ENCODE results near the gene FOXF1. TPM values are rescaled to one million over a fixed set of nuclear protein-coding genes. Genes with fewer than 3 reads are reported as not detected.

The FOXF1 gene
- total RNA-seq, 2 donors from 2014 or later, result not detected

DNA sequence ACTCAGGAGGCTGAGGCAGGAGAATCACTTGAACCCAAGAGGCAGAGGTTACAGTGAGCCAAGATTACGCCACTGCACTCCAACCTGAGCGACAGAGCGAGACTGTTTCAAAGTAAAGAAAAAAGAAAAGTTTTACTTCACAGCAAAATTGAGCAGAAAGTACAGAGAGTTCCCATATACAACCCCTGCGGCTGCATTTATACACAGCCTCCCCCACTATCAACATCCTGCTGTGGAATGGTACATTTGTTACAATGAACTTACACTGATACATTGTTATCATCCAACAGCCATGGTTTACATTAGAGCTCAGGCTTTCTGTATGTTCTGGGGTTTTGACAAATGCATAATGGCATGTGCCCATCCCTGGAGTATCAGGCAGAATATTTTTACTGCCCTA is 47.3 kb downstream of the FOXF1 start:
- Histone ChIP-seq H3K27me3 (ENCODE audit: control insufficient read depth, insufficient read depth, low read length, poor library complexity, severe bottlenecking) (peaks cover 15% of the 10 kb centered on the region), H3K36me3 (ENCODE audit: control insufficient read depth, insufficient read depth, low read length) (peaks cover 5% of the 10 kb centered on the region), H3K4me1 (ENCODE audit: control insufficient read depth, insufficient read depth, low read length) (no peaks in the 10 kb centered on the region), H3K4me3 (ENCODE audit: low read length) (no peak overlapping the region), H3K9me3 (ENCODE audit: control insufficient read depth, low read length) (no peaks in the 10 kb centered on the region), H3K9ac (ENCODE audit: extremely low read depth, low read length, poor library complexity, severe bottlenecking) (no peak overlapping the region), H3K27ac (ENCODE audit: low read depth, low read length) (no peak overlapping the region)
- Mint-ChIP-seq H3K36me3 (ENCODE audit: low read depth) (peaks cover under 1% of the 10 kb centered on the region), H3K9me3 (no peaks in the 10 kb centered on the region), H3K4me3 (no peak overlapping the region), H3K27ac (no peak overlapping the region), H3K27me3 (ENCODE audit: insufficient read depth) (peaks cover 12% of the 10 kb centered on the region), H3K4me1 (no peaks in the 10 kb centered on the region)
- 90 to 100% methylated on average over 4 of the region's 4 CpGs for WGBS, 2 experiments (ENCODE audit: insufficient coverage in 1 of 2, insufficient read length in 1 of 2)
- no peak for DNase-seq
- TF ChIP-seq, protein P1, sequence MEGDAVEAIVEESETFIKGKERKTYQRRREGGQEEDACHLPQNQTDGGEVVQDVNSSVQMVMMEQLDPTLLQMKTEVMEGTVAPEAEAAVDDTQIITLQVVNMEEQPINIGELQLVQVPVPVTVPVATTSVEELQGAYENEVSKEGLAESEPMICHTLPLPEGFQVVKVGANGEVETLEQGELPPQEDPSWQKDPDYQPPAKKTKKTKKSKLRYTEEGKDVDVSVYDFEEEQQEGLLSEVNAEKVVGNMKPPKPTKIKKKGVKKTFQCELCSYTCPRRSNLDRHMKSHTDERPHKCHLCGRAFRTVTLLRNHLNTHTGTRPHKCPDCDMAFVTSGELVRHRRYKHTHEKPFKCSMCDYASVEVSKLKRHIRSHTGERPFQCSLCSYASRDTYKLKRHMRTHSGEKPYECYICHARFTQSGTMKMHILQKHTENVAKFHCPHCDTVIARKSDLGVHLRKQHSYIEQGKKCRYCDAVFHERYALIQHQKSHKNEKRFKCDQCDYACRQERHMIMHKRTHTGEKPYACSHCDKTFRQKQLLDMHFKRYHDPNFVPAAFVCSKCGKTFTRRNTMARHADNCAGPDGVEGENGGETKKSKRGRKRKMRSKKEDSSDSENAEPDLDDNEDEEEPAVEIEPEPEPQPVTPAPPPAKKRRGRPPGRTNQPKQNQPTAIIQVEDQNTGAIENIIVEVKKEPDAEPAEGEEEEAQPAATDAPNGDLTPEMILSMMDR (conservative IDR thresholded peaks at IDR 0.05), result no peak

DNA sequence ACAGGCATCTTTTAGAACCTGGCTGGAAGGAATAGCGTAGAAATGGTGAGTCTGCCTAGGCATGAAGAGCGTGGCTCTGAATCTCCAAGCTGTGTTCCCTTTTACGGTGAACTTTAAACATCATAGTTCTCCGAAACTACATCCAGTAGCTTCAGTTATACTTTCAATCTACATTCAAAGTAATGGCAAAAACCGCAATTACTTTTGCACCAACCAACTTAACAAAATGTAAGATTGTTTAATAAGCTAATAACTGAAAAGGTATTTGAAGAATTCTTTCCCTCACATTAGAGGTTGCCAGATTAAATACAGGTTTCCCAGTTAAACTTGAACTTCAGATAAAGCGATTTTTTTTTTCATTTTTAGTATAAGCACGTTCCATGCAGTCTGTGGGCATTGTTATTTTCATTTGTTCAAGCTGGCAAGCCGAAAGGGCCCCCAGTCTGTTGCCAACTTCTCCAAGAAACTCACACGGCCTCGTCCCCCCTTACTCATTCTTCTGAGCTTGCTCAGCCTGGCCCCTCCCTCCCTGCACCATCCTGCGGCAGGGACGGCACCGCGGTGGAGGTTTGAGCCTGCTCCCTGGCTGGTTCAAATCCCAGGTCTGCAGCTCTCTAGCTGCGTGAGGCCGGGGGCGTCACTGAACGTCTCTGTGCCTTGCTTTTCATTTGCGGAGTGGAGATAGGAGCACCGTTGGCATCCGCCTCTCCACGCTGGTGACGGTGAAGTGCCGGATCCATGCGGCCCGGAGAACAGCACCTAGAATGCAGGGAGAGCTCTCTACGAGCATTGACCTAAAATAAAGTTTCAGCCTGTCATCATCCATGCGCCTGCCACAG is 48.2 kb downstream of the FOXF1 start:
- no peak overlapping the region for H3K27ac Mint-ChIP-seq
- no peaks in the 10 kb centered on the region for H3K4me1 ChIP-seq (ENCODE audit: control insufficient read depth, insufficient read depth, low read length)
- no peak overlapping the region for H3K4me3 ChIP-seq (ENCODE audit: low read length)
- WGBS, 2 experiments (ENCODE audit: insufficient coverage in 1 of 2, insufficient read length in 1 of 2), result 88 to 89% methylated on average over 18 to 27 of the region's 28 CpGs
- DNase-seq, result no peak
- no peaks in the 10 kb centered on the region for H3K9me3 ChIP-seq (ENCODE audit: control insufficient read depth, low read length)
- peaks cover 22% of the 10 kb centered on the region for H3K27me3 ChIP-seq (ENCODE audit: control insufficient read depth, insufficient read depth, low read length, poor library complexity, severe bottlenecking)
- TF ChIP-seq, protein P1 (conservative IDR thresholded peaks at IDR 0.05), result no peak
- peaks cover 2% of the 10 kb centered on the region for H3K9me3 Mint-ChIP-seq
- no peak overlapping the region for H3K27ac ChIP-seq (ENCODE audit: low read depth, low read length)
- H3K36me3 Mint-ChIP-seq (ENCODE audit: low read depth), result no peaks in the 10 kb centered on the region
- H3K36me3 ChIP-seq (ENCODE audit: control insufficient read depth, insufficient read depth, low read length), result no peaks in the 10 kb centered on the region
- H3K9ac ChIP-seq (ENCODE audit: extremely low read depth, low read length, poor library complexity, severe bottlenecking), result no peak overlapping the region
- H3K27me3 Mint-ChIP-seq (ENCODE audit: insufficient read depth), result peaks cover 22% of the 10 kb centered on the region
- H3K4me3 Mint-ChIP-seq, result no peak overlapping the region
- H3K4me1 Mint-ChIP-seq, result peaks cover 3% of the 10 kb centered on the region

DNA sequence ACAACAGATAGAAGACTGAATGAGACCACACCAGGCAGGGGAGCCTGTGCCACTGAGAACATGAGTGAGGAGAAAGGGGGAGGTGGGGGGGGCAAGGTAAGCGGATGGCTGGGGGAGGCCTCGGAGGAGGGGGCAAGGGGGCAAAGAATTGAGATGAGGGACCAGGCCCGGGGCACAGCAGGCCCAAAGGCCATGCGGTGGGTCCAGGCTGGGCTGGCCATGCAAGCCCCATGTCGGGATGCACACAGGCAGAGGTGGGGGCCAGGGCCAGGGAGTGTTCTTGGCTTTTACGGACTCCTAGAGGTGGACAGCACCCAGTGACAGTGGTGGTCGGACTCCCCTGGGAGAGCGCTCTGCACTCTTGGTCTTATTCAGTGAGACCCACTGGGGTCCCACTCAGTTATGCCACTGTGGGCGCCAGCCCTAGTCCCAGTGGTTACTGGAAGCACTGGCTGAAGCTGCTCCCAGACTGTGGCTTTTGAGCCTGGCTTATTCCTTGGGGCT is 49.5 kb downstream of the FOXF1 start:
- H3K9ac ChIP-seq (ENCODE audit: extremely low read depth, low read length, poor library complexity, severe bottlenecking), result no peak overlapping the region
- peaks cover 35% of the 10 kb centered on the region for H3K27me3 Mint-ChIP-seq (ENCODE audit: insufficient read depth)
- 91 to 93% methylated on average over 7 to 9 of the region's 9 CpGs for WGBS, 2 experiments (ENCODE audit: insufficient coverage in 1 of 2, insufficient read length in 1 of 2)

More for the DNA sequence above, 49.5 kb downstream of the FOXF1 start:
- H3K36me3 Mint-ChIP-seq (ENCODE audit: low read depth), result no peaks in the 10 kb centered on the region
- Histone ChIP-seq H3K4me1 (ENCODE audit: control insufficient read depth, insufficient read depth, low read length) (no peaks in the 10 kb centered on the region), H3K27me3 (ENCODE audit: control insufficient read depth, insufficient read depth, low read length, poor library complexity, severe bottlenecking) (peaks cover 33% of the 10 kb centered on the region), H3K36me3 (ENCODE audit: control insufficient read depth, insufficient read depth, low read length) (no peaks in the 10 kb centered on the region), H3K4me3 (ENCODE audit: low read length) (no peak overlapping the region), H3K9me3 (ENCODE audit: control insufficient read depth, low read length) (no peaks in the 10 kb centered on the region), H3K27ac (ENCODE audit: low read depth, low read length) (no peak overlapping the region)
- TF ChIP-seq, protein P1 (conservative IDR thresholded peaks at IDR 0.05), result no peak
- H3K4me3 Mint-ChIP-seq, result no peak overlapping the region
- H3K9me3 Mint-ChIP-seq, result peaks cover 2% of the 10 kb centered on the region
- peaks cover 8% of the 10 kb centered on the region for H3K4me1 Mint-ChIP-seq
- no peak for DNase-seq
- H3K27ac Mint-ChIP-seq, result no peak overlapping the region

Data from endodermal cell (in vitro differentiated cells).